ENCODE measurements around the gene SMIM1. TPM values are rescaled to one million over a fixed set of nuclear protein-coding genes. Genes with fewer than 3 reads are reported as not detected.

Gene SMIM1
- total and polyA plus RNA-seq, 9 of the 15 experiments (the other 6 are each of a cell fraction or from before 2014, with no cell fraction given): 2.3 to 125 (median 24.3) TPM

GRCh38 chr1:3795453-3796214 is 23.1 kb downstream of the SMIM1 start (continued):
- TF ChIP-seq, protein P1, sequence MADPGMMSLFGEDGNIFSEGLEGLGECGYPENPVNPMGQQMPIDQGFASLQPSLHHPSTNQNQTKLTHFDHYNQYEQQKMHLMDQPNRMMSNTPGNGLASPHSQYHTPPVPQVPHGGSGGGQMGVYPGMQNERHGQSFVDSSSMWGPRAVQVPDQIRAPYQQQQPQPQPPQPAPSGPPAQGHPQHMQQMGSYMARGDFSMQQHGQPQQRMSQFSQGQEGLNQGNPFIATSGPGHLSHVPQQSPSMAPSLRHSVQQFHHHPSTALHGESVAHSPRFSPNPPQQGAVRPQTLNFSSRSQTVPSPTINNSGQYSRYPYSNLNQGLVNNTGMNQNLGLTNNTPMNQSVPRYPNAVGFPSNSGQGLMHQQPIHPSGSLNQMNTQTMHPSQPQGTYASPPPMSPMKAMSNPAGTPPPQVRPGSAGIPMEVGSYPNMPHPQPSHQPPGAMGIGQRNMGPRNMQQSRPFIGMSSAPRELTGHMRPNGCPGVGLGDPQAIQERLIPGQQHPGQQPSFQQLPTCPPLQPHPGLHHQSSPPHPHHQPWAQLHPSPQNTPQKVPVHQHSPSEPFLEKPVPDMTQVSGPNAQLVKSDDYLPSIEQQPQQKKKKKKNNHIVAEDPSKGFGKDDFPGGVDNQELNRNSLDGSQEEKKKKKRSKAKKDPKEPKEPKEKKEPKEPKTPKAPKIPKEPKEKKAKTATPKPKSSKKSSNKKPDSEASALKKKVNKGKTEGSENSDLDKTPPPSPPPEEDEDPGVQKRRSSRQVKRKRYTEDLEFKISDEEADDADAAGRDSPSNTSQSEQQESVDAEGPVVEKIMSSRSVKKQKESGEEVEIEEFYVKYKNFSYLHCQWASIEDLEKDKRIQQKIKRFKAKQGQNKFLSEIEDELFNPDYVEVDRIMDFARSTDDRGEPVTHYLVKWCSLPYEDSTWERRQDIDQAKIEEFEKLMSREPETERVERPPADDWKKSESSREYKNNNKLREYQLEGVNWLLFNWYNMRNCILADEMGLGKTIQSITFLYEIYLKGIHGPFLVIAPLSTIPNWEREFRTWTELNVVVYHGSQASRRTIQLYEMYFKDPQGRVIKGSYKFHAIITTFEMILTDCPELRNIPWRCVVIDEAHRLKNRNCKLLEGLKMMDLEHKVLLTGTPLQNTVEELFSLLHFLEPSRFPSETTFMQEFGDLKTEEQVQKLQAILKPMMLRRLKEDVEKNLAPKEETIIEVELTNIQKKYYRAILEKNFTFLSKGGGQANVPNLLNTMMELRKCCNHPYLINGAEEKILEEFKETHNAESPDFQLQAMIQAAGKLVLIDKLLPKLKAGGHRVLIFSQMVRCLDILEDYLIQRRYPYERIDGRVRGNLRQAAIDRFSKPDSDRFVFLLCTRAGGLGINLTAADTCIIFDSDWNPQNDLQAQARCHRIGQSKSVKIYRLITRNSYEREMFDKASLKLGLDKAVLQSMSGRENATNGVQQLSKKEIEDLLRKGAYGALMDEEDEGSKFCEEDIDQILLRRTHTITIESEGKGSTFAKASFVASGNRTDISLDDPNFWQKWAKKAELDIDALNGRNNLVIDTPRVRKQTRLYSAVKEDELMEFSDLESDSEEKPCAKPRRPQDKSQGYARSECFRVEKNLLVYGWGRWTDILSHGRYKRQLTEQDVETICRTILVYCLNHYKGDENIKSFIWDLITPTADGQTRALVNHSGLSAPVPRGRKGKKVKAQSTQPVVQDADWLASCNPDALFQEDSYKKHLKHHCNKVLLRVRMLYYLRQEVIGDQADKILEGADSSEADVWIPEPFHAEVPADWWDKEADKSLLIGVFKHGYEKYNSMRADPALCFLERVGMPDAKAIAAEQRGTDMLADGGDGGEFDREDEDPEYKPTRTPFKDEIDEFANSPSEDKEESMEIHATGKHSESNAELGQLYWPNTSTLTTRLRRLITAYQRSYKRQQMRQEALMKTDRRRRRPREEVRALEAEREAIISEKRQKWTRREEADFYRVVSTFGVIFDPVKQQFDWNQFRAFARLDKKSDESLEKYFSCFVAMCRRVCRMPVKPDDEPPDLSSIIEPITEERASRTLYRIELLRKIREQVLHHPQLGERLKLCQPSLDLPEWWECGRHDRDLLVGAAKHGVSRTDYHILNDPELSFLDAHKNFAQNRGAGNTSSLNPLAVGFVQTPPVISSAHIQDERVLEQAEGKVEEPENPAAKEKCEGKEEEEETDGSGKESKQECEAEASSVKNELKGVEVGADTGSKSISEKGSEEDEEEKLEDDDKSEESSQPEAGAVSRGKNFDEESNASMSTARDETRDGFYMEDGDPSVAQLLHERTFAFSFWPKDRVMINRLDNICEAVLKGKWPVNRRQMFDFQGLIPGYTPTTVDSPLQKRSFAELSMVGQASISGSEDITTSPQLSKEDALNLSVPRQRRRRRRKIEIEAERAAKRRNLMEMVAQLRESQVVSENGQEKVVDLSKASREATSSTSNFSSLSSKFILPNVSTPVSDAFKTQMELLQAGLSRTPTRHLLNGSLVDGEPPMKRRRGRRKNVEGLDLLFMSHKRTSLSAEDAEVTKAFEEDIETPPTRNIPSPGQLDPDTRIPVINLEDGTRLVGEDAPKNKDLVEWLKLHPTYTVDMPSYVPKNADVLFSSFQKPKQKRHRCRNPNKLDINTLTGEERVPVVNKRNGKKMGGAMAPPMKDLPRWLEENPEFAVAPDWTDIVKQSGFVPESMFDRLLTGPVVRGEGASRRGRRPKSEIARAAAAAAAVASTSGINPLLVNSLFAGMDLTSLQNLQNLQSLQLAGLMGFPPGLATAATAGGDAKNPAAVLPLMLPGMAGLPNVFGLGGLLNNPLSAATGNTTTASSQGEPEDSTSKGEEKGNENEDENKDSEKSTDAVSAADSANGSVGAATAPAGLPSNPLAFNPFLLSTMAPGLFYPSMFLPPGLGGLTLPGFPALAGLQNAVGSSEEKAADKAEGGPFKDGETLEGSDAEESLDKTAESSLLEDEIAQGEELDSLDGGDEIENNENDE (IDR thresholded peaks at IDR 0.05; ENCODE audit: low read depth, low read length): no peak
- TF ChIP-seq EGR1 (conservative IDR thresholded peaks at IDR 0.05) (peak; percentile 61), MEIS2 (IDR thresholded peaks at IDR 0.05; ENCODE audit: partially characterized antibody) (no peak), SIN3A (IDR thresholded peaks at IDR 0.05; ENCODE audit: borderline replicate concordance in 2 of 2, control insufficient read depth in 1 of 2, low read depth in 2 of 2, low read length in 2 of 2) (peak in 1 of 2 experiments; percentile 16; a peak in 1 of 4 replicates), ZBTB11 (CRISPR knock-in tag; IDR thresholded peaks at IDR 0.05) (no peak), MNT (conservative IDR thresholded peaks at IDR 0.05) (peak; percentile 30 to 51; a peak in 2 of 4 replicates), E2F3 (CRISPR knock-in tag; IDR thresholded peaks at IDR 0.05) (no peak), ZFP30 (CRISPR knock-in tag; IDR thresholded peaks at IDR 0.05; ENCODE audit: borderline replicate concordance) (no peak)
